ENCODE data around the gene AKR1B15. TPM values are rescaled to one million over a fixed set of nuclear protein-coding genes. Genes with fewer than 3 reads are reported as not detected.

The AKR1B15 gene
- total and polyA plus RNA-seq, 9 of the 15 experiments (the other 6 are each of a cell fraction or from before 2014, with no cell fraction given) = not detected

- TF ChIP-seq ZNF407 (IDR thresholded peaks at IDR 0.05; ENCODE audit: low read depth) (no peak), TFAM (CRISPR knock-in tag; conservative IDR thresholded peaks at IDR 0.05) (no peak)
Measured at GRCh38 chr7:134623193-134623592, 74.3 kb downstream of the AKR1B15 start (continued).

GRCh38 chr7:134625550-134625949 lies 76.6 kb downstream of the AKR1B15 start:
- H3K79me2 ChIP-seq (ENCODE audit: control insufficient read depth, insufficient read depth, low read length) = no peaks in the 10 kb centered on the region
- no peaks in the 10 kb centered on the region for H4K20me1 ChIP-seq (replicated peaks; ENCODE audit: control insufficient read depth, insufficient read depth, low read length)
- no peak overlapping the region for H3K4me3 ChIP-seq
- no peak overlapping the region for H3K27ac ChIP-seq (ENCODE audit: extremely low read depth, low read depth, low read length)
- H3K4me1 ChIP-seq (replicated peaks in 1 of 2; ENCODE audit: control insufficient read depth in 2 of 2, insufficient read depth in 2 of 2, low read length in 2 of 2) = no peaks in the 10 kb centered on the region
- H3K9ac ChIP-seq (ENCODE audit: insufficient read depth in 1 of 2, low read depth in 2 of 2, low read length in 2 of 2) = no peak overlapping the region
- H3K9me3 ChIP-seq (replicated peaks; ENCODE audit: control insufficient read depth, insufficient read depth, low read depth, low read length) = no peaks in the 10 kb centered on the region
- no peaks in the 10 kb centered on the region for H3K36me3 ChIP-seq (ENCODE audit: control insufficient read depth, insufficient read depth, low read length)
- intact Hi-C loops (cut with micrococcal nuclease) = no loop called here
- ATAC-seq = no peak
- peaks cover 0 to 9% of the 10 kb centered on the region in 2 experiments; a peak in 1 of 5 replicates for H3K27me3 ChIP-seq (ENCODE audit: control insufficient read depth in 2 of 2, insufficient read depth in 2 of 2, low read length in 2 of 2)
- no peak overlapping the region for H3K4me2 ChIP-seq (ENCODE audit: insufficient read depth, low read length)
- ChIA-PET POLR2A (interaction anchor here (0.5 to 1.0 kb wide), 3 partner anchors 12 to 71 kb away, joined by 3 to 4 read pairs (median 4); partner anchors contain the start of gene BPGM), CTCF (ENCODE audit: low intra/inter-chr PET ratio) (no interaction called here)
- WGBS (ENCODE audit: insufficient coverage, low coverage, missing lambda C conversion rate) = 0% methylated on average over 3 of the region's 3 CpGs
- FAIRE-seq = no peak
- BruUV-seq (replicated peaks) = no TSS peak
- H3K9me1 ChIP-seq (ENCODE audit: control insufficient read depth, insufficient read depth, low read length) = no peaks in the 10 kb centered on the region
- in situ Hi-C loops (cut with MboI) = loop anchor here (5.0 kb wide), 1 partner anchor 322 kb away; no protein-coding TSS in a partner anchor
- no peak for DNase-seq (ENCODE audit: extremely low read depth in 1 of 4, low spot score in 3 of 4)
- no peak overlapping the region for H2AFZ ChIP-seq (ENCODE audit: low read depth, low read length)
- TF ChIP-seq MCM2 (IDR thresholded peaks at IDR 0.05; ENCODE audit: low read depth) (no peak), E2F8 (IDR thresholded peaks at IDR 0.05; ENCODE audit: low read depth, partially characterized antibody) (no peak), USF1 (CRISPR knock-in tag; IDR thresholded peaks at IDR 0.05) (no peak), CBX5 (IDR thresholded peaks at IDR 0.05; ENCODE audit: borderline replicate concordance, low read depth) (no peak), MAFG (tag; conservative IDR thresholded peaks at IDR 0.05) (no peak), MCM3 (IDR thresholded peaks at IDR 0.05) (no peak)

Data from K562 (cell line).